ENCODE data around the gene ITGB1BP1. TPM values are rescaled to one million over a fixed set of nuclear protein-coding genes. Genes with fewer than 3 reads are reported as not detected.

ITGB1BP1 gene
- polyA plus RNA-seq, 1 of the 3 experiments (the other 2 are of a cell fraction): 56.6 TPM

- TF ChIP-seq, protein P1, sequence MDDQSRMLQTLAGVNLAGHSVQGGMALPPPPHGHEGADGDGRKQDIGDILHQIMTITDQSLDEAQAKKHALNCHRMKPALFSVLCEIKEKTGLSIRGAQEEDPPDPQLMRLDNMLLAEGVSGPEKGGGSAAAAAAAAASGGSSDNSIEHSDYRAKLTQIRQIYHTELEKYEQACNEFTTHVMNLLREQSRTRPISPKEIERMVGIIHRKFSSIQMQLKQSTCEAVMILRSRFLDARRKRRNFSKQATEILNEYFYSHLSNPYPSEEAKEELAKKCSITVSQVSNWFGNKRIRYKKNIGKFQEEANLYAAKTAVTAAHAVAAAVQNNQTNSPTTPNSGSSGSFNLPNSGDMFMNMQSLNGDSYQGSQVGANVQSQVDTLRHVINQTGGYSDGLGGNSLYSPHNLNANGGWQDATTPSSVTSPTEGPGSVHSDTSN (IDR thresholded peaks at IDR 0.05): no peak
- TF ChIP-seq TAF1 (IDR thresholded peaks at IDR 0.05; ENCODE audit: borderline replicate concordance, low read depth, low read length): no peak
- TF ChIP-seq EP300 (IDR thresholded peaks at IDR 0.05; ENCODE audit: borderline replicate concordance in 1 of 2, low read depth in 1 of 2, low read length in 1 of 2): no peak
- no peak for TF ChIP-seq RAD21 (IDR thresholded peaks at IDR 0.05; ENCODE audit: low read length)
- no peak for TF ChIP-seq ELF1 (IDR thresholded peaks at IDR 0.05)
Measured at GRCh38 chr2:9358846-9359245, 64.5 kb downstream of the ITGB1BP1 start (continued).

- Histone ChIP-seq H3K4me2 (no peak overlapping the region), H3K4me3 (ENCODE audit: low read depth in 2 of 2, low read length in 1 of 2) (no peak overlapping the region), H3K36me3 (replicated peaks in 1 of 2; ENCODE audit: control insufficient read depth in 1 of 2, insufficient read depth in 2 of 2, low read length in 1 of 2) (peaks cover 87% of the 10 kb centered on the region in 2 experiments), H3K27me3 (ENCODE audit: insufficient read depth) (no peaks in the 10 kb centered on the region), H4K20me1 (ENCODE audit: insufficient read depth) (no peaks in the 10 kb centered on the region), H3K9me3 (no peaks in the 10 kb centered on the region), H3K9ac (no peak overlapping the region), H3K4me1 (ENCODE audit: control insufficient read depth in 1 of 2, insufficient read depth in 2 of 2, low read depth in 1 of 2, low read length in 1 of 2) (no peaks in the 10 kb centered on the region; a peak in 1 of 4 replicates), H3K9me2 (no peaks in the 10 kb centered on the region), H2AFZ (ENCODE audit: low read depth) (no peak overlapping the region), H3K27ac (ENCODE audit: low read depth in 2 of 2, low read length in 1 of 2) (no peak overlapping the region), H3K79me2 (ENCODE audit: insufficient read depth) (peaks cover 4% of the 10 kb centered on the region), H3F3A (replicated peaks; ENCODE audit: insufficient read depth) (peaks cover 20% of the 10 kb centered on the region)
- WGBS (ENCODE audit: low lambda C conversion rate): 93% methylated on average over 11 of the region's 11 CpGs
- no peak for DNase-seq
- TF ChIP-seq TEAD4 (IDR thresholded peaks at IDR 0.05; ENCODE audit: borderline replicate concordance, insufficient read depth): no peak
- no peak for TF ChIP-seq FOSL2 (IDR thresholded peaks at IDR 0.05; ENCODE audit: borderline replicate concordance, low read depth)
- no peak for TF ChIP-seq NFIC (IDR thresholded peaks at IDR 0.05; ENCODE audit: borderline replicate concordance)
- TF ChIP-seq GABPA (IDR thresholded peaks at IDR 0.05; ENCODE audit: low read depth): no peak
- no peak for TF ChIP-seq EP300 (IDR thresholded peaks at IDR 0.05; ENCODE audit: borderline replicate concordance in 1 of 2, low read depth in 1 of 2, low read length in 1 of 2)
- POLR2A ChIA-PET: no interaction called here
- CTCF ChIA-PET: interaction anchor here (1.2 to 1.9 kb wide), 5 partner anchors 10 to 217 kb away, joined by 3 to 4 read pairs (median 3); no protein-coding TSS in a partner anchor
Measured at GRCh38 chr2:9356261-9356660, 67.1 kb downstream of the ITGB1BP1 start.

GRCh38 chr2:9355716-9356115, 67.6 kb downstream of the ITGB1BP1 start:
- CTCF ChIA-PET: interaction anchor here (1.2 to 1.9 kb wide), 6 partner anchors 11 to 216 kb away, joined by 3 to 4 read pairs (median 4); no protein-coding TSS in a partner anchor
- POLR2A ChIA-PET: no interaction called here
- H3K9ac ChIP-seq: no peak overlapping the region
- no peak overlapping the region for H3K4me2 ChIP-seq
- no peaks in the 10 kb centered on the region for H3K9me3 ChIP-seq
- H2AFZ ChIP-seq (ENCODE audit: low read depth): no peak overlapping the region
- H3F3A ChIP-seq (replicated peaks; ENCODE audit: insufficient read depth): peaks cover 16% of the 10 kb centered on the region
- no peak overlapping the region for H3K4me3 ChIP-seq (ENCODE audit: low read depth in 2 of 2, low read length in 1 of 2)
- DNase-seq: no peak
- peaks cover 3% of the 10 kb centered on the region; the same call in 1 of the 2 replicates for H3K79me2 ChIP-seq (ENCODE audit: insufficient read depth)
- H3K9me2 ChIP-seq: no peaks in the 10 kb centered on the region
- H3K27ac ChIP-seq (ENCODE audit: low read depth in 2 of 2, low read length in 1 of 2): no peak overlapping the region
- H4K20me1 ChIP-seq (ENCODE audit: insufficient read depth): no peaks in the 10 kb centered on the region
- peaks cover 88 to 92% of the 10 kb centered on the region in 2 experiments for H3K36me3 ChIP-seq (replicated peaks in 1 of 2; ENCODE audit: control insufficient read depth in 1 of 2, insufficient read depth in 2 of 2, low read length in 1 of 2)
- 87% methylated on average over 4 of the region's 4 CpGs for WGBS (ENCODE audit: low lambda C conversion rate)
- no peaks in the 10 kb centered on the region; a peak in 1 of 4 replicates for H3K4me1 ChIP-seq (ENCODE audit: control insufficient read depth in 1 of 2, insufficient read depth in 2 of 2, low read depth in 1 of 2, low read length in 1 of 2)
- H3K27me3 ChIP-seq (ENCODE audit: insufficient read depth): no peaks in the 10 kb centered on the region
- TF ChIP-seq TCF12 (IDR thresholded peaks at IDR 0.05) (no peak), FOXM1 (IDR thresholded peaks at IDR 0.05; ENCODE audit: low read depth) (no peak), MAX (IDR thresholded peaks at IDR 0.05; ENCODE audit: low read depth) (no peak), TAF1 (IDR thresholded peaks at IDR 0.05; ENCODE audit: borderline replicate concordance, low read depth, low read length) (no peak), ZBTB33 (IDR thresholded peaks at IDR 0.05; ENCODE audit: borderline replicate concordance, low read depth) (no peak), NFIC (IDR thresholded peaks at IDR 0.05; ENCODE audit: borderline replicate concordance) (no peak), CHD2 (IDR thresholded peaks at IDR 0.05; ENCODE audit: low read length, partially characterized antibody) (no peak), RXRA (IDR thresholded peaks at IDR 0.05; ENCODE audit: borderline replicate concordance, low read depth) (no peak), RFX5 (IDR thresholded peaks at IDR 0.05; ENCODE audit: low read length) (no peak), FOXJ3 (CRISPR knock-in tag; IDR thresholded peaks at IDR 0.05) (no peak), SIN3A (IDR thresholded peaks at IDR 0.05; ENCODE audit: borderline replicate concordance, low read depth, low read length) (no peak), ELF1 (IDR thresholded peaks at IDR 0.05) (no peak), EP300 (IDR thresholded peaks at IDR 0.05; ENCODE audit: borderline replicate concordance in 1 of 2, low read depth in 1 of 2, low read length in 1 of 2) (no peak), USF2 (IDR thresholded peaks at IDR 0.05; ENCODE audit: borderline replicate concordance, low read depth, low read length) (no peak)
- TF ChIP-seq, protein P2, sequence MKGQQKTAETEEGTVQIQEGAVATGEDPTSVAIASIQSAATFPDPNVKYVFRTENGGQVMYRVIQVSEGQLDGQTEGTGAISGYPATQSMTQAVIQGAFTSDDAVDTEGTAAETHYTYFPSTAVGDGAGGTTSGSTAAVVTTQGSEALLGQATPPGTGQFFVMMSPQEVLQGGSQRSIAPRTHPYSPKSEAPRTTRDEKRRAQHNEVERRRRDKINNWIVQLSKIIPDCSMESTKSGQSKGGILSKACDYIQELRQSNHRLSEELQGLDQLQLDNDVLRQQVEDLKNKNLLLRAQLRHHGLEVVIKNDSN (IDR thresholded peaks at IDR 0.05; ENCODE audit: borderline replicate concordance, low read depth): no peak

Data from SK-N-SH (cell line).